Ramos (cell line): ENCODE results near the gene CCL5.

Experiments
- in situ Hi-C: fragments of 300-500 bp; cut with MboI; formaldehyde crosslinking; loops from one replicate; pipeline ENCODE4 v1.14.3; 2022; ENCODE audit warnings: low sequenced_read_pairs; ENCODE audit not compliant: unreplicated experiment

The CCL5 gene

GRCh38 chr17:35870906-35871819 lies 9.0 kb downstream of the CCL5 start:
- in situ Hi-C loops: no loop called here

- in situ Hi-C loops: no loop called here
Measured at GRCh38 chr17:35868737-35869136, 11.4 kb downstream of the CCL5 start, which contains the start of gene HEATR9. TSS of gene HEATR9 (minus strand) at chr17:35868891. CDS start at chr17:35868742, 149 bp downstream.

- in situ Hi-C loops: no loop called here
Measured at GRCh38 chr17:35867574-35867973, 12.6 kb downstream of the CCL5 start.

GRCh38 chr17:35866341-35866950 lies 13.7 kb downstream of the CCL5 start:
- in situ Hi-C loops: no loop called here

- in situ Hi-C loops: no loop called here
Measured at GRCh38 chr17:35865412-35866340, 14.5 kb downstream of the CCL5 start.

GRCh38 chr17:35864853-35865252 lies 15.3 kb downstream of the CCL5 start:
- in situ Hi-C loops: no loop called here

- in situ Hi-C loops: no loop called here
Measured at GRCh38 chr17:35856603-35857002, 23.6 kb downstream of the CCL5 start.

GRCh38 chr17:35855965-35856364 lies 24.2 kb downstream of the CCL5 start:
- in situ Hi-C loops: no loop called here

GRCh38 chr17:35849469-35850348 lies 30.5 kb downstream of the CCL5 start:
- in situ Hi-C loops: no loop called here

GRCh38 chr17:35847633-35848373 lies 32.4 kb downstream of the CCL5 start:
- in situ Hi-C loops: no loop called here

- in situ Hi-C loops: no loop called here
Measured at GRCh38 chr17:35847006-35847405, 33.2 kb downstream of the CCL5 start.

GRCh38 chr17:35846055-35846809 lies 33.9 kb downstream of the CCL5 start:
- in situ Hi-C loops: no loop called here

GRCh38 chr17:35844547-35844946 lies 35.6 kb downstream of the CCL5 start:
- in situ Hi-C loops: no loop called here

- in situ Hi-C loops: no loop called here
Measured at GRCh38 chr17:35843698-35844097, 36.5 kb downstream of the CCL5 start.

GRCh38 chr17:35842239-35842638 lies 37.9 kb downstream of the CCL5 start:
- in situ Hi-C loops: no loop called here

GRCh38 chr17:35841505-35841904 lies 38.7 kb downstream of the CCL5 start:
- in situ Hi-C loops: no loop called here

GRCh38 chr17:35841101-35841500 lies 39.1 kb downstream of the CCL5 start:
- in situ Hi-C loops: no loop called here

- in situ Hi-C loops: no loop called here
Measured at GRCh38 chr17:35825206-35825605, 55.0 kb downstream of the CCL5 start.
